Stimulated activated effector memory CD8-positive, alpha-beta T cell treated with anti-CD3 and anti-CD28 coated beads, Interleukin-12 subunit alpha, Interleukin-12 subunit beta, amount 100 ng/mL, for 72 hours (primary cell): ENCODE results near the gene DMWD.

Source experiments
- ATAC-seq: fragments of 150-1000 bp; cut with Tn5 transposase; 2 replicates; pipeline ENCODE4 v1.10.0; 2021
- DNase-seq, 2 donors: peaks; one replicate each; pipeline ENCODE4 v3.0.0; 2021 to 2022; ENCODE audit warnings: low spot score in 2 of 2
- H3K27ac Mint-ChIP-seq: one replicate; pipeline ENCODE4 v1.8.0; 2022; ENCODE audit warnings: mild to moderate bottlenecking, mixed read lengths
- H3K36me3 Mint-ChIP-seq: one replicate; pipeline ENCODE4 v1.8.0; 2022; ENCODE audit warnings: mild to moderate bottlenecking, mixed read lengths
- H3K4me1 Mint-ChIP-seq: one replicate; pipeline ENCODE4 v1.8.0; 2022; ENCODE audit warnings: mixed read lengths
- H3K4me3 Mint-ChIP-seq: one replicate; pipeline ENCODE4 v1.8.0; 2022; ENCODE audit warnings: mild to moderate bottlenecking, mixed read lengths
- H3K9me3 Mint-ChIP-seq: one replicate; pipeline ENCODE4 v1.8.0; 2022; ENCODE audit warnings: mixed read lengths

DMWD gene

GRCh38 chr19:45792470-45793177, at the start of gene DMWD:
Gene DMWD (minus strand): TSS chr19:45792845. CDS start chr19:45792756, 89 bp downstream.
- Mint-ChIP-seq H3K4me3 (peak within 1 kb of the TSS; percentile 94), H3K4me1 (peaks cover 50% of the 10 kb centered on the region), H3K36me3 (peaks cover 65% of the 10 kb centered on the region), H3K27ac (peak within 1 kb of the TSS; percentile 92), H3K9me3 (no peaks in the 10 kb centered on the region)
- DNase-seq (peak; percentile 99 to 100), ATAC-seq (peak; percentile 93)

GRCh38 chr19:45842198-45842597, 49.6 kb upstream of the DMWD start:
- DNase-seq = no peak
- H3K36me3 Mint-ChIP-seq = peaks cover 100% of the 10 kb centered on the region
- no peak overlapping the region for H3K4me3 Mint-ChIP-seq
- H3K4me1 Mint-ChIP-seq = no peaks in the 10 kb centered on the region
- ATAC-seq = no peak
- H3K27ac Mint-ChIP-seq = no peak overlapping the region
- no peaks in the 10 kb centered on the region for H3K9me3 Mint-ChIP-seq

- DNase-seq (no peak), ATAC-seq (no peak)
- Mint-ChIP-seq H3K4me1 (no peaks in the 10 kb centered on the region), H3K4me3 (no peak overlapping the region), H3K27ac (no peak overlapping the region), H3K36me3 (peaks cover 100% of the 10 kb centered on the region), H3K9me3 (no peaks in the 10 kb centered on the region)
Measured at GRCh38 chr19:45834970-45835369, 42.3 kb upstream of the DMWD start.

GRCh38 chr19:45828945-45829344, 36.3 kb upstream of the DMWD start:
- H3K9me3 Mint-ChIP-seq = no peaks in the 10 kb centered on the region
- no peak overlapping the region for H3K4me3 Mint-ChIP-seq
- no peak overlapping the region for H3K27ac Mint-ChIP-seq
- H3K36me3 Mint-ChIP-seq = peaks cover 95% of the 10 kb centered on the region
- no peak for DNase-seq
- no peaks in the 10 kb centered on the region for H3K4me1 Mint-ChIP-seq
- no peak for ATAC-seq

- no peak for ATAC-seq
- peaks cover 93% of the 10 kb centered on the region for H3K36me3 Mint-ChIP-seq
- no peak overlapping the region for H3K4me3 Mint-ChIP-seq
- no peak overlapping the region for H3K27ac Mint-ChIP-seq
- H3K9me3 Mint-ChIP-seq = no peaks in the 10 kb centered on the region
- no peak for DNase-seq
- no peaks in the 10 kb centered on the region for H3K4me1 Mint-ChIP-seq
Measured at GRCh38 chr19:45828523-45828922, 35.9 kb upstream of the DMWD start.

GRCh38 chr19:45827459-45828093, 34.9 kb upstream of the DMWD start:
- no peak for ATAC-seq
- Mint-ChIP-seq H3K9me3 (no peaks in the 10 kb centered on the region), H3K36me3 (peaks cover 91% of the 10 kb centered on the region), H3K4me1 (no peaks in the 10 kb centered on the region), H3K4me3 (no peak overlapping the region), H3K27ac (peak overlapping the region; percentile 81)
- no peak for DNase-seq

GRCh38 chr19:45826934-45827333, 34.3 kb upstream of the DMWD start:
- H3K4me3 Mint-ChIP-seq = no peak overlapping the region
- H3K4me1 Mint-ChIP-seq = no peaks in the 10 kb centered on the region
- DNase-seq = no peak
- peaks cover 90% of the 10 kb centered on the region for H3K36me3 Mint-ChIP-seq
- H3K9me3 Mint-ChIP-seq = no peaks in the 10 kb centered on the region
- no peak for ATAC-seq
- H3K27ac Mint-ChIP-seq = peak overlapping the region; percentile 81

- no peak overlapping the region for H3K4me3 Mint-ChIP-seq
- H3K36me3 Mint-ChIP-seq = peaks cover 90% of the 10 kb centered on the region
- H3K27ac Mint-ChIP-seq = no peak overlapping the region
- H3K9me3 Mint-ChIP-seq = no peaks in the 10 kb centered on the region
- peaks cover 3% of the 10 kb centered on the region for H3K4me1 Mint-ChIP-seq
- ATAC-seq = no peak
- no peak for DNase-seq
Measured at GRCh38 chr19:45825917-45826893, 33.6 kb upstream of the DMWD start.

- no peak overlapping the region for H3K4me3 Mint-ChIP-seq
- peaks cover 90% of the 10 kb centered on the region for H3K36me3 Mint-ChIP-seq
- H3K9me3 Mint-ChIP-seq = no peaks in the 10 kb centered on the region
- no peak overlapping the region for H3K27ac Mint-ChIP-seq
- DNase-seq = no peak
- no peak for ATAC-seq
- peaks cover 5% of the 10 kb centered on the region for H3K4me1 Mint-ChIP-seq
Measured at GRCh38 chr19:45825263-45825605, 32.6 kb upstream of the DMWD start.

- peaks cover 5% of the 10 kb centered on the region for H3K4me1 Mint-ChIP-seq
- no peak overlapping the region for H3K4me3 Mint-ChIP-seq
- H3K36me3 Mint-ChIP-seq = peaks cover 90% of the 10 kb centered on the region
- no peaks in the 10 kb centered on the region for H3K9me3 Mint-ChIP-seq
- DNase-seq (no peak), ATAC-seq (no peak)
- H3K27ac Mint-ChIP-seq = peak overlapping the region; percentile 73
Measured at GRCh38 chr19:45824531-45825262, 32.1 kb upstream of the DMWD start.

GRCh38 chr19:45824041-45824471, 31.4 kb upstream of the DMWD start:
- DNase-seq = no peak
- no peak overlapping the region for H3K4me3 Mint-ChIP-seq

GRCh38 chr19:45823182-45823581, 30.5 kb upstream of the DMWD start:
- H3K4me3 Mint-ChIP-seq = no peak overlapping the region
- no peak overlapping the region for H3K27ac Mint-ChIP-seq
- H3K9me3 Mint-ChIP-seq = no peaks in the 10 kb centered on the region
- peaks cover 5% of the 10 kb centered on the region for H3K4me1 Mint-ChIP-seq
- peaks cover 81% of the 10 kb centered on the region for H3K36me3 Mint-ChIP-seq
- ATAC-seq (no peak), DNase-seq (no peak)

More at GRCh38 chr19:45824041-45824471, 31.4 kb upstream of the DMWD start:
- H3K4me1 Mint-ChIP-seq = peaks cover 5% of the 10 kb centered on the region
- ATAC-seq = no peak
- peak overlapping the region; percentile 73 for H3K27ac Mint-ChIP-seq
- H3K36me3 Mint-ChIP-seq = peaks cover 90% of the 10 kb centered on the region
- H3K9me3 Mint-ChIP-seq = no peaks in the 10 kb centered on the region

GRCh38 chr19:45822716-45823115, 30.1 kb upstream of the DMWD start:
- DNase-seq = no peak
- Mint-ChIP-seq H3K27ac (no peak overlapping the region), H3K36me3 (peaks cover 77% of the 10 kb centered on the region), H3K4me3 (no peak overlapping the region), H3K9me3 (no peaks in the 10 kb centered on the region), H3K4me1 (peaks cover 5% of the 10 kb centered on the region)
- ATAC-seq = no peak

- Mint-ChIP-seq H3K4me1 (peaks cover 13% of the 10 kb centered on the region), H3K27ac (peak overlapping the region; percentile 48), H3K36me3 (peaks cover 72% of the 10 kb centered on the region), H3K9me3 (no peaks in the 10 kb centered on the region), H3K4me3 (no peak overlapping the region)
- no peak for ATAC-seq
- no peak for DNase-seq
Measured at GRCh38 chr19:45821570-45821969, 28.9 kb upstream of the DMWD start.

GRCh38 chr19:45821103-45821521, 28.5 kb upstream of the DMWD start:
- peaks cover 70% of the 10 kb centered on the region for H3K36me3 Mint-ChIP-seq
- DNase-seq = no peak
- no peak for ATAC-seq
- H3K9me3 Mint-ChIP-seq = no peaks in the 10 kb centered on the region
- H3K4me3 Mint-ChIP-seq = no peak overlapping the region
- peak overlapping the region; percentile 48 for H3K27ac Mint-ChIP-seq
- H3K4me1 Mint-ChIP-seq = peaks cover 13% of the 10 kb centered on the region
